GM15510 (cell line): ENCODE data around the gene PI4KA.

ENCODE experiments used
- POLR2A ChIP-seq: IDR thresholded peaks from 3 replicates; pipeline ENCODE4 v1.6.1; 2011; ENCODE audit warnings: borderline replicate concordance; ENCODE audit not compliant: insufficient read length; ENCODE audit errors: extremely low read depth

Gene PI4KA

GRCh38 chr22:20863366-20863765 lies 4.8 kb upstream of the PI4KA start:
- TF ChIP-seq POLR2A: no peak

GRCh38 chr22:20862540-20862939 lies 3.9 kb upstream of the PI4KA start:
- TF ChIP-seq POLR2A: no peak

- no peak for TF ChIP-seq POLR2A
These were observed 1.0 kb upstream of the PI4KA start for GRCh38 chr22:20859615-20860014.

- TF ChIP-seq POLR2A: no peak
These were observed 585 bp downstream of the PI4KA start for GRCh38 chr22:20857838-20858614.

- TF ChIP-seq POLR2A: no peak
These were observed 1.4 kb downstream of the PI4KA start for GRCh38 chr22:20857247-20857643.

- no peak for TF ChIP-seq POLR2A
These were observed 5.4 kb downstream of the PI4KA start for GRCh38 chr22:20853236-20853660.

- TF ChIP-seq POLR2A: no peak
These were observed 6.1 kb downstream of the PI4KA start for GRCh38 chr22:20852503-20852902.

- TF ChIP-seq POLR2A: no peak
These were observed 6.5 kb downstream of the PI4KA start for GRCh38 chr22:20852076-20852475.

- TF ChIP-seq POLR2A: no peak
These were observed 11.2 kb downstream of the PI4KA start for GRCh38 chr22:20847318-20847822.

- TF ChIP-seq POLR2A: no peak
These were observed 14.3 kb downstream of the PI4KA start for GRCh38 chr22:20844055-20845037.

GRCh38 chr22:20843501-20843900 lies 15.1 kb downstream of the PI4KA start:
- TF ChIP-seq POLR2A: no peak

- TF ChIP-seq POLR2A: no peak
These were observed 17.8 kb downstream of the PI4KA start for GRCh38 chr22:20840646-20841371.

- no peak for TF ChIP-seq POLR2A
These were observed 18.6 kb downstream of the PI4KA start for GRCh38 chr22:20839837-20840645.
